SHP77 (cell line): ENCODE results near the gene KIF1C.

Experiments
- DNase-seq, 2 experiments: peaks; one replicate each; lab custom pipeline; 2025; lab: John Stamatoyannopoulos, UW

KIF1C gene

GRCh38 chr17:4969047-4969550, 28.7 kb upstream of the KIF1C start:
- DNase-seq, result peak in 1 of 2 experiments; percentile 35

GRCh38 chr17:4969551-4970173, 28.1 kb upstream of the KIF1C start:
- peak in 1 of 2 experiments; percentile 23 for DNase-seq

- no peak for DNase-seq
Observed at GRCh38 chr17:4970273-4970672, 27.5 kb upstream of the KIF1C start.

- DNase-seq, result no peak
Observed at GRCh38 chr17:4971826-4972225, 25.9 kb upstream of the KIF1C start.

DNA sequence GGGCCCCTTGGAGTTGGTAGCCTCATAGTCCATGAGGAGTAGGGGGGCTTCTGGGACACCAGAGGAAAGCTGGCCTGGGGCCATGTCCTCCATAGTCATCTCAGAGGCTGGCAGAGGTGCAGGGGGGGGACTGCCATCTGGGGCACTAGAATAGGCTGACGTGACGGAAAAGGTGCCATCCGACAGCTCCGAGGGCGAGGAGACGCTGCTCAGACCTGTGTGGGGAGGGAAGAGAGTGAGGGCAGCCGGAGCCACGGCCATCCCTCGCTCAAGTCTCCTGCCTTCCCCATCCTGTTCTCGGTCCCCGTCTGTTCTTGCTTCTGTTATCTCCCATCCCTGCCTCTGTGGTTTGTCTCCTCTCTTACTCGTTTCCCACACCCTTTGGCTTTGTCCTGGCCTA, 25.4 kb upstream of the KIF1C start:
- DNase-seq, result no peak

GRCh38 chr17:4972752-4973151, 25.0 kb upstream of the KIF1C start:
- DNase-seq, result no peak

GRCh38 chr17:4973256-4974114, 24.3 kb upstream of the KIF1C start:
- DNase-seq, result no peak

DNA sequence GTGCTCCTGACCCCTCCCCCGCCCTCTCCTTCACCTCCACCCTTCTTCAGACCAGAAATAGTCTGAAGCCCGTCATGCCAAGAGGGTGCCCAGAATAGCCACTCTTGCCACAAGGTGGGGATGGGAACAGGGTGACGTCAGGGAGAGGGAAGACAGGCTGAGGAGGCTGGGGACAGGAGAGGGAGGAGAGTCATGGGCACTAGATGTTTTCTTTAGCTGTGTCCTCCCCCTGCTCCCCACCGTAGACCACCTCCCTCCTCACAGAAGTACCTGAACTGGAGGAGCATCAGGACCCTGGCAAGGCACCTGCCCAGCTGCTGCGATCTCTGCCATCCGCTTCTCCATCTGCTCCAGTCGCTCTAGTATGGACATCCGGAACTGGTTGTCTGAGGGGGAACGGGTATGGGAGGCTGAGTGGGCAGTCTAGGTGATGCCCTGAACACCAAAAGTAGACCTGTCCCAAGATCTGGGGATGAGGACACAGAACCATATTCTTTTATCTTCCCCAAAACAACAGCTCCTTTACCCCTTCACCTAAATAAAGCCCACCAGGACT, 23.6 kb upstream of the KIF1C start:
- DNase-seq, result no peak

DNA sequence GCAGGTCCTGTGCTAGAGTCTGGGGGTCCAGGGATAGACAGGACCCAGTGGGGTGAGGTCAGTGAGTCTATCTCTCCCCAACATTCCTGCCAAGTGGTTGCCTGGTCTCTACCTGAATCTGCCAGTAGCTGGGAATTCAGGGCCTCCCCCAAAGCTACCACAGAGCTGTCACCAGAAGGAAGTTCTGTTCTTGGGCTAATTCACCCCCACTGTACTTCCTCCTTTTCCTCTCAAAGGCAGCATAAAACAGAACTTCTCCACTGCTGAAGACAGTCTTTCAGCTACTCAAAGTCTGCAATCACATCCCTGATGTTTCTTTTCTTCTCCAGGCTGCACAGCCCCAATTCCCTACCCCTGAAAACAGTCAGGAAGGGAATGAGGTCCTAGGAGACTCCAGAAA, 19.0 kb upstream of the KIF1C start:
- DNase-seq, result no peak

DNA sequence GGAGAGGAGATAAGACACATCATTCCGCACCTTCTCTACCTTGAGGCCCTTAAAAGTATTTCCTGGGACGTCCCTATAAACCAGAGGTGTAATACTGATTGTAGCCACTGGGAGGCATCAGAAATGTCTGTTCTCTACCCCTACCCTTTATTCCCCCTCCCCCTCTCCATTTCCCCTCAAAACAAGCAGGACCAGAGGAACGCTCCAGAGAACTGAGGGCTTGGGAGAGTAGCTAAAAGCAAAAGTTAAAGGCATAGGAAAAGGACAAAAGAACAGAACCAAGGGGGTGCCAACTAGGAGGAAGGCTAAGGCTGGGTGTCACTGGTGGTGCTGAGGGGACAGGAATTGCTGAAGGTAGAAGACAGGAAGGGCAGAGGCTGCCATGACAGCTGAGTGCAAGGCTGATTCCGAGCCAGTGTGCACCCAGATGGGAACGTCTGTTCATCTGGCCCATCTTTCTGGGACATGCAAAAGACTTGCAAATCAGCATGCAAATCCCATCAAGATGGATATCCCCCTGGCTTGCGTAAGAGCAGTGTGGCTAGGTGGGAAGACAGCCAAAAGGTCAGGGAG, 17.0 kb upstream of the KIF1C start:
- DNase-seq, result peak; percentile 52 to 66

DNA sequence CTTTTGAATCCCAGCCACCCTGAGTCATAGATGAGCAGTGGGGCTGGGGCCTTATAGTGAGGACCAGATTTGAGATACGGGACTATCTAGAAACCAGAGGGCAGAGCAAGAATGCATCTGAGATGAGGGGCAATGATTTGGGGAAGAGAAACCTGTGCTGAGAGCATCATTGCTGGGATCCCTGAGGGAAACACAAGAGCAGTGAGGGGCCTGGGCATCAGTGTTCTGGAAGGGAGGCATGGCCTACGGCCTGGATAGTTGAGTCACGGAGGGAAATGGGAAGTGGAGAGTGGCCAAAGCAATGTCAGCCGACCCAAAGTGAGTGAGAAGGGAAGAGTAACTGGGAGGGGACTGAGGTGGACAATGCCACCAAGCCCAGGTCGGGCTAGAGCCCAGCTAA, 15.4 kb upstream of the KIF1C start:
- no peak for DNase-seq

- peak in 1 of 2 experiments; percentile 12 for DNase-seq
Observed at GRCh38 chr17:4986403-4986802, 11.3 kb upstream of the KIF1C start.

GRCh38 chr17:4986951-4987766, 10.6 kb upstream of the KIF1C start, which contains the start of gene CAMTA2:
Gene CAMTA2, minus strand, starts transcription at chr17:4987675. Its CDS starts 1,453 bp downstream, at chr17:4986222.
- peak; percentile 79 to 85 for DNase-seq

- no peak for DNase-seq
Observed at GRCh38 chr17:4987767-4988567, 9.8 kb upstream of the KIF1C start.

DNA sequence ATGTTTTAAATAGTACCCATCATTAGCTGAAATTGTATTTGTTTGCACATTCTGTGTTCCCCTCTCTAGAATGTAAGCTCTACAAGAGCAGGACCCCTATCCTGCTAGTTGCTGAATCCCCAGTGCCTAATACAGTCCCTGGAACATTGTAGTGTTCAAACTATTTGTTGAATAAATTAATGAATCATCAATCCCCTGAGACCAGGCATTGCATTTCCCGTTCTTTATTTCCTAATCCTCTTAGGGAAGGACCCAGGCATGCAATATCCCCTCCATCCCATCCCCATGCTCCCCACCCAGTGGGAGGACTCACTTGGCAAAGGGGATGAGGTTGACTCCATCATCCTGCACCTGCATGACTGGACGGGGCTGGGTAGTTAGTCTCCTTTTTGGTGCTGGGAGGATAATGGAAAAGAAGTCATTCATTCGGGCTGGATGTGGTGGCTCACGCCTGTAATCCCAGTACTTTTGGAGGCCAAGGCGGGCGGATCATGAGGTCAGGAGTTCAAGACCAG, 3.6 kb upstream of the KIF1C start:
- DNase-seq, result no peak

GRCh38 chr17:4998027-4998731, 429 bp downstream of the KIF1C start:
- peak in 1 of 2 experiments; percentile 38 for DNase-seq

DNA sequence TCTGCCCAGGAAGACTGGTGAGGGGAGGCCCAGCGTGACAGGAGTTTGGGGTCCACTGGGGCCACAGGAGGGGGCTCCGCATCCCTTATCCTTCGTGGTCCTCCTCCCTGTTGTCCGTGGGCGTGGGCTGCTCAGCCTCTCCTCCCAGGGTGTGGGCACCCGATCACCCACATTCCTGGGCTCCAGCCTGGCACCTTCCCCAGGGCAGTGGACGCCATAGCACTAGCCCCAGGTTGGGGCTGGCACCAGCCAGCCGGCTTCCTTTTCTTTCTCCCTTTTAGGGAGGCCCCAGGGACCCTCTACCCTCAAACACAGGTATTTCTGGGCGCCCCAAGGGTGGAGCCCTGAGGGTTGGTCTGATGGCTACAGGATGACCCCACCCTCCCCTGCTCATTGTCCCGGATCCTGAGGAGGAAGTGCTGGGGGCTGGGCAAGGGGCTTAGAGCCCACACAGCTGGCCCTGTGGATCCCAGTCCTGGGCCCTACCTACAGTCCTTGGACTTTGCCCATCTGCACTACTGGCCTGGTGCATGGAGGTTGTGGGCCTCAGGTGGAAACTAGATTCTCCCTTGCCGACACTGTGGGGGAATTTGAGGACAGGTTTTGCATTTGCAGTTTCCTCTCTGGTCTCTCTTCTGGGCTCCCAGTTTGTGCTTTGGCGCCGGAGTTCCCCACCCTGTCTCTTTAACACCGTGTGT, 1.1 kb downstream of the KIF1C start:
- DNase-seq, result no peak

- DNase-seq, result no peak
Observed at GRCh38 chr17:4999430-5000093, 1.8 kb downstream of the KIF1C start.

DNA sequence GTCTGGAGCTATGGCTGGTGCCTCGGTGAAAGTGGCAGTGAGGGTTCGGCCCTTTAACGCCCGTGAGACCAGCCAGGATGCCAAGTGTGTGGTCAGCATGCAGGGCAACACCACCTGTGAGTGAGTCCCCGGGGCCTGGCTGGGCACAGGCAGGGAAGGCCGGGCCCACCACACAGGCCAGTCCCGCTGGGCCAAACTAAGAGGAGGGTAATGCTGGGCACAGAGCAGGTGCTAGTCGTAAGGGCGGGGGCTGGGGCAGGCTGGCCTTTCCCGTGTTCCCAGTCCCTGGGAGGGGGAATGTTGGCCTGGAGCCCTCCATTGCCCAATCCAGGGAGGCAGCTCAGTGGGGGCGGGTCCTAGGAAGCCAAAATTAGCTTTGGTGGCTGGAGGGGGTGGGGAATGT, 2.5 kb downstream of the KIF1C start:
- peak in 1 of 2 experiments; percentile 26 for DNase-seq
